HepG2 (cell line): Measurements from ENCODE around the gene MRPL28. TPM values are rescaled to one million over a fixed set of nuclear protein-coding genes. Genes with fewer than 3 reads are reported as not detected.
A peak's percentile ranks its signal among the peaks of the same experiment; 100 is the strongest.

ENCODE experiments used
- AFF4 ChIP-seq: sonication (generic); formaldehyde crosslinking; IDR thresholded peaks from 2 replicates; pipeline ENCODE4 v1.4.0; 2020; ENCODE audit warnings: missing genetic modification reagents
- ATF7 ChIP-seq, 2 experiments: fragments of 450-650 bp in 1 of 2; sonication (generic) in 1 of 2; formaldehyde crosslinking in 1 of 2; IDR thresholded peaks; 2 replicates each; pipeline versions ENCODE4 v1.4.0 to v1.6.1; 2016 to 2020; ENCODE audit warnings: antibody characterized with exemption in 1 of 2, mild to moderate bottlenecking in 1 of 2, missing genetic modification reagents in 1 of 2
- ELK4 ChIP-seq: sonication (generic); formaldehyde crosslinking; IDR thresholded peaks from 2 replicates; pipeline ENCODE4 v1.9.0; 2021; ENCODE audit warnings: missing genetic modification reagents, borderline replicate concordance
- HMGXB4 ChIP-seq, 2 experiments: sonication (generic) in 1 of 2; formaldehyde crosslinking in 1 of 2; IDR thresholded peaks; 2 replicates each; pipeline versions ENCODE4 v1.4.0 to v1.6.1; 2018 to 2020; ENCODE audit warnings: missing genetic modification reagents in 2 of 2, borderline replicate concordance in 1 of 2, low read depth in 1 of 2, mild to moderate bottlenecking in 1 of 2, missing biosample characterization in 1 of 2
- MEF2D ChIP-seq: sonication (generic); formaldehyde crosslinking; IDR thresholded peaks from 2 replicates; pipeline ENCODE4 v1.5.1; 2020; ENCODE audit warnings: mild to moderate bottlenecking, missing genetic modification reagents
- MYC ChIP-seq: sonication (generic); formaldehyde crosslinking; IDR thresholded peaks from 2 replicates; pipeline ENCODE4 v1.9.0; 2021; ENCODE audit warnings: missing genetic modification reagents, borderline replicate concordance
- NFATC3 ChIP-seq: sonication (generic); formaldehyde crosslinking; IDR thresholded peaks from 2 replicates; pipeline ENCODE4 v1.5.1; 2020; ENCODE audit warnings: mild to moderate bottlenecking, missing genetic modification reagents
- RARG ChIP-seq: sonication (generic); formaldehyde crosslinking; IDR thresholded peaks from 2 replicates; pipeline ENCODE4 v1.4.0; 2020; ENCODE audit warnings: low read depth, mild to moderate bottlenecking, missing genetic modification reagents
- RXRA ChIP-seq: sonication (generic); formaldehyde crosslinking; IDR thresholded peaks from 2 replicates; pipeline ENCODE4 v1.5.1; 2020; ENCODE audit warnings: missing genetic modification reagents
- SKI ChIP-seq: fragments of 450-650 bp; IDR thresholded peaks from one replicate; pipeline ENCODE4 v1.6.1; 2018; ENCODE audit warnings: mild to moderate bottlenecking; ENCODE audit not compliant: partially characterized antibody
- YEATS2 ChIP-seq: sonication (generic); formaldehyde crosslinking; IDR thresholded peaks from 2 replicates; pipeline ENCODE4 v1.4.0; 2020; ENCODE audit warnings: missing genetic modification reagents, borderline replicate concordance
- ZBTB7B ChIP-seq: sonication (generic); formaldehyde crosslinking; IDR thresholded peaks from 2 replicates; pipeline ENCODE4 v1.4.0; 2020; ENCODE audit warnings: missing genetic modification reagents
- ZFP1 ChIP-seq: IDR thresholded peaks from 2 replicates; pipeline ENCODE4 v1.6.1; 2016
- ZNF18 ChIP-seq: sonication (generic); formaldehyde crosslinking; IDR thresholded peaks from 2 replicates; pipeline ENCODE4 v1.8.0; 2022; ENCODE audit warnings: mild to moderate bottlenecking, missing genetic modification reagents; ENCODE audit not compliant: insufficient replicate concordance
- ZNF263 ChIP-seq: sonication (generic); formaldehyde crosslinking; IDR thresholded peaks from 2 replicates; pipeline ENCODE4 v1.4.0; 2020; ENCODE audit warnings: missing genetic modification reagents
- ZNF678 ChIP-seq: sonication (generic); formaldehyde crosslinking; IDR thresholded peaks from 2 replicates; pipeline ENCODE4 v1.4.0; 2020; ENCODE audit warnings: mild to moderate bottlenecking, missing genetic modification reagents
- ZNF704 ChIP-seq: sonication (generic); formaldehyde crosslinking; IDR thresholded peaks from 2 replicates; pipeline ENCODE4 v1.8.1; 2023; ENCODE audit warnings: mild to moderate bottlenecking, inconsistent platforms, moderate library complexity, missing genetic modification reagents, borderline replicate concordance
- ZNF746 ChIP-seq: sonication (generic); formaldehyde crosslinking; IDR thresholded peaks from 2 replicates; pipeline ENCODE4 v1.8.0; 2022; ENCODE audit warnings: mild to moderate bottlenecking, missing genetic modification reagents
- ZNF850 ChIP-seq: sonication (generic); formaldehyde crosslinking; conservative IDR thresholded peaks from 2 replicates; pipeline ENCODE4 v1.9.0; 2021; ENCODE audit warnings: mild to moderate bottlenecking, missing genetic modification reagents
- polyA plus RNA-seq, 8 experiments: library from polyadenylated mRNA; depleted of rRNA in 3 of 8; stranded (reverse) in 7 of 8; unstranded in 1 of 8; fragments of >200 nt; fragmentation: Illumina TruSeq in 4 of 8; extraction: Trizol in 4 of 8; gene quantifications; 2 replicates each; pipeline versions ENCODE4 v1.2.1 to v1.2.3, GENCODE V29; 2011 to 2016; ENCODE audit warnings: low read depth in 4 of 8, missing spikeins in 1 of 8, mixed read lengths in 1 of 8; ENCODE audit not compliant: insufficient read depth in 1 of 8
- total RNA-seq, 5 experiments: library from RNA; depleted of rRNA; stranded (reverse); fragments of >200 nt; fragmentation: Illumina TruSeq; extraction: Trizol; gene quantifications; 2 replicates each; pipeline ENCODE4 v1.2.3, GENCODE V29; 2016; ENCODE audit warnings: low read depth in 1 of 5

Gene MRPL28
- total and polyA plus RNA-seq, 2 of the 13 experiments (the other 11 are each of a cell fraction or from before 2014, with no cell fraction given), result 114 to 135 TPM

- TF ChIP-seq AFF4 (CRISPR knock-in tag) (no peak), ZNF850 (CRISPR knock-in tag) (no peak), ZNF678 (CRISPR knock-in tag) (no peak), YEATS2 (CRISPR knock-in tag) (no peak), ELK4 (no peak), RXRA (CRISPR knock-in tag) (no peak), ZNF18 (CRISPR knock-in tag) (no peak), ZNF704 (CRISPR knock-in tag) (no peak), ZFP1 (CRISPR knock-in tag) (no peak), NFATC3 (CRISPR knock-in tag) (no peak), ZNF746 (CRISPR knock-in tag) (no peak), RARG (CRISPR knock-in tag) (no peak), ZNF263 (CRISPR knock-in tag) (no peak), MYC (CRISPR knock-in tag) (peak; percentile 72; the same call in 1 of the 2 replicates), SKI (no peak), ATF7 (IDR thresholded peaks at IDR 0.05) (no peak), ATF7 (CRISPR knock-in tag; IDR thresholded peaks at IDR 0.05) (no peak), MEF2D (CRISPR knock-in tag) (no peak), ZBTB7B (no peak), HMGXB4 (CRISPR knock-in tag; IDR thresholded peaks at IDR 0.05; ENCODE audit: borderline replicate concordance in 1 of 2, low read depth in 1 of 2) (0 out of 4 replicates have a peak, but pooled peaks of 1 of the 2 experiments have one; percentile 26)
Measured at GRCh38 chr16:364595-365491, 5.5 kb downstream of the MRPL28 start (continued).
